Left ventricle myocardium inferior (tissue), 1 donor: ENCODE measurements around the gene WDR33. TPM values are rescaled to one million over a fixed set of nuclear protein-coding genes. Genes with fewer than 3 reads are reported as not detected.
A peak's percentile ranks its signal among the peaks of the same experiment; 100 is the strongest.

Experiments
- DNase-seq: peaks from one replicate; pipeline ENCODE4 v3.0.0-alpha.2; 2020
- H3K27ac ChIP-seq: fragments of 200-600 bp; replicated peaks from 2 replicates; pipeline ENCODE4 v1.8.0; 2021
- H3K27me3 ChIP-seq: fragments of 200-600 bp; 2 replicates; pipeline ENCODE4 v1.8.0; 2021; ENCODE audit warnings: low read depth
- H3K36me3 ChIP-seq: fragments of 200-600 bp; 2 replicates; pipeline ENCODE4 v1.8.0; 2021
- H3K4me1 ChIP-seq: fragments of 200-600 bp; 2 replicates; pipeline ENCODE4 v1.8.0; 2021
- H3K4me3 ChIP-seq: fragments of 200-600 bp; 2 replicates; pipeline ENCODE4 v1.8.0; 2021; ENCODE audit warnings: mild to moderate bottlenecking, moderate library complexity
- H3K9me3 ChIP-seq: fragments of 200-600 bp; replicated peaks from 2 replicates; pipeline ENCODE4 v1.8.0; 2021
- CTCF ChIP-seq: fragments of 200-600 bp; IDR thresholded peaks from 2 replicates; pipeline ENCODE4 v1.8.0; 2021; ENCODE audit warnings: antibody characterized with exemption, mild to moderate bottlenecking, borderline replicate concordance
- intact Hi-C: fragments of 100-400 bp; cut with micrococcal nuclease; formaldehyde crosslinking; loops from one replicate; pipeline ENCODE4 v1.11.0; 2022
- total RNA-seq: library from RNA; stranded (reverse); fragmentation: NEBNext Ultra II Directional; extraction: Animal tissue kit (Norgen Biotek cat#: 25700); gene quantifications from one replicate; pipeline ENCODE4 v1.2.1, GENCODE V29; 2021
- donor health status: DM: no; HTN: yes; CAD: no; lungs with severe emphysema.

Gene WDR33
- total RNA-seq, 1 donor from 2014 or later = 38.9 TPM

GRCh38 chr2:127705391-127706065, 105.4 kb downstream of the WDR33 start:
- H3K9me3 ChIP-seq = no peaks in the 10 kb centered on the region
- intact Hi-C loops = no loop called here
- H3K27me3 ChIP-seq = no peaks in the 10 kb centered on the region
- H3K4me3 ChIP-seq = no peak overlapping the region
- TF ChIP-seq CTCF = no peak
- H3K27ac ChIP-seq = peak overlapping the region; percentile 36
- no peak for DNase-seq
- peaks cover 47% of the 10 kb centered on the region for H3K36me3 ChIP-seq
- H3K4me1 ChIP-seq = peaks cover 83% of the 10 kb centered on the region

GRCh38 chr2:127704641-127705390, 106.2 kb downstream of the WDR33 start:
- H3K4me1 ChIP-seq = peaks cover 79% of the 10 kb centered on the region
- intact Hi-C loops = no loop called here
- H3K27ac ChIP-seq = peak overlapping the region; percentile 36
- no peaks in the 10 kb centered on the region for H3K9me3 ChIP-seq
- no peak for DNase-seq
- H3K27me3 ChIP-seq = no peaks in the 10 kb centered on the region
- H3K4me3 ChIP-seq = no peak overlapping the region
- peaks cover 40% of the 10 kb centered on the region for H3K36me3 ChIP-seq
- TF ChIP-seq CTCF = no peak

- Histone ChIP-seq H3K9me3 (no peaks in the 10 kb centered on the region), H3K36me3 (peaks cover 25% of the 10 kb centered on the region), H3K4me1 (peaks cover 68% of the 10 kb centered on the region), H3K4me3 (no peak overlapping the region), H3K27me3 (no peaks in the 10 kb centered on the region), H3K27ac (no peak overlapping the region)
- no peak for DNase-seq
- TF ChIP-seq CTCF = no peak
- intact Hi-C loops = no loop called here
Observed at GRCh38 chr2:127703282-127703681, 107.7 kb downstream of the WDR33 start.

DNA sequence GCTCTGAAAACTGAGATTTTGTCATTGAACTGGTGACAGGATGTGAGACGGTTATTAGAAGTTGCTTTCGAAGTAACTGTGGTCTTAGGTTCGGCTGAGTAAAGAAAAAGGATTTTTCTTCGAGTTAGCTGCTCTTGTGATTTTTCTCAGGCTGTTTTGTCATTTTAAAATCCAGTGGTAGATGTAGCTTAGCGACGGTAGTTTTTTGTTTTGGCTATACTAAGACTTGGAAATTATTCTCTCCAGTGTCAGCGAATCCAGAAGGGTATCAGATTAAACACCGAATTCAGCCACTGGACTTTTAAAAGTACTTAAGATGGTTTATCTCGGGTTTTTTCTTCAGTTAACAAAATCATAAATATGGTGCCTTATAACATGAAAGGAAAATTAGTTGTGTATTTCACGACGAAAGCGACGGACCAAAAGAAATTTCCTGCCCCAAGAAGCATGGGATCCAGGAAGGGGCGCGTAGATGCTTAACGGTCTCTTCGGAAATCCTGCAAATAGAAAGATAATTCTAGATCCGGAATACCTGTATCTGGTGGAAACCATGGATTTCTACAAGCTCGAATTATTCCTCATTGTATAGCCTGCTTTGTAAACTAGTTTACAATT, 108.5 kb downstream of the WDR33 start:
- Histone ChIP-seq H3K27ac (peak overlapping the region; percentile 99), H3K4me3 (peak overlapping the region; percentile 72), H3K36me3 (peaks cover 17% of the 10 kb centered on the region), H3K9me3 (no peaks in the 10 kb centered on the region), H3K27me3 (no peaks in the 10 kb centered on the region), H3K4me1 (peaks cover 60% of the 10 kb centered on the region)
- no peak for DNase-seq
- intact Hi-C loops = no loop called here
- no peak for TF ChIP-seq CTCF

DNA sequence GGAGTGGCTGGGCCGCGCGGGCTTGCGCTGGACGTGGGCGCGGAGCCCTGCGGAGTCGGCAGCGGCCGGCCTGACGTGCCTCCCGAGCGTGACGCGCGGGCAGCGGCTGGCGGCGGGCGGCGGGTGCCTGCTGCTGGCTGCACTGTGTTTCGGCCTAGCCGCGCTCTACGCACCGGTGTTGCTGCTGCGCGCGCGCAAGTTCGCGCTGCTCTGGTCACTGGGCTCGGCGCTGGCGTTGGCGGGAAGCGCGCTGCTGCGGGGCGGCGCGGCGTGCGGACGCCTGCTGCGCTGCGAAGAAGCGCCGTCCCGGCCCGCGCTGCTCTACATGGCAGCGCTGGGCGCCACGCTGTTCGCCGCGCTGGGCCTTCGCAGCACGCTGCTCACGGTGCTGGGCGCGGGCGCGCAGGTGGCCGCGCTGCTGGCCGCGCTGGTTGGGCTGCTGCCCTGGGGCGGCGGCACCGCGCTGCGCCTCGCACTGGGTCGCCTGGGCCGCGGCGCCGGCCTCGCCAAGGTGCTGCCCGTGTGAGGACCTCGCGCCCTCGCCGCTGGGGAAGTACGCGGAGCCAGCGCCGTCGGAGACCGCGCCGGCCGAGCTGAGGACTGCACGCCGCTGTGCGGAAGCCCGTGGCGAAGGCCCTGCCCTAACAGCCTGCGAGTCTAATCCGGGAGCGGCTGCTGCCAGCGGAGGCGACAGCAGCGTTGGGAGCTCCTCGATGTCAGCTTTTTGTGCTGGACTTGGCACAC, 109.1 kb downstream of the WDR33 start:
- intact Hi-C loops = no loop called here
- peak; percentile 56 for TF ChIP-seq CTCF

More for the DNA sequence above, 109.1 kb downstream of the WDR33 start:
- Histone ChIP-seq H3K27ac (peak overlapping the region; percentile 99), H3K27me3 (no peaks in the 10 kb centered on the region), H3K4me1 (peaks cover 53% of the 10 kb centered on the region), H3K4me3 (peak overlapping the region; percentile 72), H3K36me3 (peaks cover 13% of the 10 kb centered on the region), H3K9me3 (no peaks in the 10 kb centered on the region)
- peak; percentile 78 for DNase-seq
